ENCODE results near the gene CMTM4. TPM values are rescaled to one million over a fixed set of nuclear protein-coding genes. Genes with fewer than 3 reads are reported as not detected.

CMTM4 gene
- total and polyA plus RNA-seq, 2 of the 8 experiments (the other 6 are each of a cell fraction or from before 2014, with no cell fraction given) = 35.3 to 51.7 TPM

DNA sequence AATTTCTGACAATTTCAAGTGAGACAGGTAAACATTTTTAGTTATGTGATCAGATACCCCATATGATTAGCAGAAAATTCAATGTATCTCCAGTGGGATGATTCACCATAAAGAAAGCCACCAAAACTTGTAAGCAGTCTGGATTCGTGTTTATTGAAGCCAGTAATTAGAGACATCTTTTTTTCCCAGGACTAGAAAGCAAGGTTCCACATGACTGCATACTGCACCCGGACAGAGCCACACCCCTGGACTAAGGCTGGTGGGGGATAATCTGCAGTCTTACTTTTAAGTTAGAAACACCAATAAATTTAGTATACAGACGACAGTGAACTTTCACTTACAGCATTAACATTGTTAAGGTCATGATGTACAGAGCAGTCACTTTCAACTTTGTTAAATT lies 24.2 kb upstream of the CMTM4 start:
- Histone ChIP-seq H3K27me3 (replicated peaks in 1 of 4; ENCODE audit: control insufficient read depth in 3 of 4, extremely low read depth in 1 of 4, insufficient read depth in 3 of 4, low read length in 3 of 4) (no peaks in the 10 kb centered on the region), H2AFZ (ENCODE audit: low read length) (no peak overlapping the region), H2BK20ac (ENCODE audit: low read length) (no peak overlapping the region), H3K18ac (ENCODE audit: extremely low read depth, low read length) (no peak overlapping the region), H3K79me1 (ENCODE audit: low read depth, low read length) (no peaks in the 10 kb centered on the region), H4K5ac (ENCODE audit: insufficient read length, low read depth, low read length) (no peak overlapping the region), H4K20me1 (replicated peaks in 1 of 2; ENCODE audit: control insufficient read depth in 1 of 2, insufficient read depth in 2 of 2, low read length in 2 of 2) (peaks cover 2 to 4% of the 10 kb centered on the region in 2 experiments), H3K23ac (ENCODE audit: insufficient read length) (no peak overlapping the region), H2BK15ac (ENCODE audit: low read length) (no peak overlapping the region), H3K4me2 (ENCODE audit: insufficient read depth in 1 of 2, low read depth in 2 of 2, low read length in 2 of 2) (no peak overlapping the region), H3K23me2 (ENCODE audit: low read depth, low read length) (no peaks in the 10 kb centered on the region), H3K4me1 (replicated peaks in 1 of 4; ENCODE audit: control insufficient read depth in 3 of 4, insufficient read depth in 4 of 4, low read length in 3 of 4) (no peaks in the 10 kb centered on the region), H2BK120ac (replicated peaks; ENCODE audit: low read depth, low read length) (no peak overlapping the region), H3K79me2 (ENCODE audit: control insufficient read depth in 1 of 2, insufficient read depth in 2 of 2, low read length in 2 of 2) (no peaks in the 10 kb centered on the region), H3K4me3 (ENCODE audit: extremely low read depth in 1 of 4, insufficient read depth in 2 of 4, low read depth in 3 of 4, low read length in 4 of 4) (no peak overlapping the region), H4K8ac (ENCODE audit: extremely low read depth, insufficient read depth, low read length) (no peak overlapping the region), H3K9ac (replicated peaks in 1 of 4; ENCODE audit: extremely low read depth in 1 of 4, low read depth in 3 of 4, low read length in 3 of 4) (no peak overlapping the region), H2BK5ac (ENCODE audit: low read depth, low read length) (no peak overlapping the region), H2BK12ac (ENCODE audit: low read depth, low read length) (no peak overlapping the region), H2AK5ac (ENCODE audit: low read depth, low read length) (no peak overlapping the region), H3K56ac (replicated peaks; ENCODE audit: insufficient read length, low read depth, low read length) (no peak overlapping the region), H4K91ac (replicated peaks; ENCODE audit: insufficient read length, low read length) (no peak overlapping the region), H3K36me3 (ENCODE audit: control insufficient read depth in 2 of 4, insufficient read depth in 4 of 4, low read length in 3 of 4) (peaks cover 17 to 49% (median 32%) of the 10 kb centered on the region in 4 experiments; a peak in 7 of 8 replicates), H3K27ac (ENCODE audit: low read depth, low read length) (no peak overlapping the region), H3K14ac (ENCODE audit: insufficient read length) (no peak overlapping the region), H3K4ac (replicated peaks; ENCODE audit: insufficient read length, low read depth, low read length) (no peak overlapping the region), H3K9me3 (ENCODE audit: insufficient read depth in 2 of 2, low read depth in 1 of 2, low read length in 1 of 2) (no peaks in the 10 kb centered on the region)
- FAIRE-seq (no peak), DNase-seq (ENCODE audit: low read depth in 1 of 2, low spot score in 2 of 2) (no peak)
- CTCF ChIA-PET (ENCODE audit: partially characterized antibody) = interaction anchor here (1.0 kb wide), 1 partner anchor 17 kb away, joined by 3 read pairs; no protein-coding TSS in a partner anchor
- 85% methylated on average over 3 of the region's 3 CpGs; no CpG with 5 or more reads in 1 of the 2 experiments for WGBS, 2 experiments (ENCODE audit: extremely low coverage in 1 of 2, insufficient coverage in 1 of 2, insufficient read length in 1 of 2, insufficient replicate concordance in 2 of 2, low coverage in 1 of 2, low lambda C conversion rate in 2 of 2, missing lambda C conversion rate in 1 of 2)
- POLR2A ChIA-PET (ENCODE audit: partially characterized antibody) = interaction anchor here (1.3 kb wide), 1 partner anchor 12 kb away, joined by 3 read pairs; no protein-coding TSS in a partner anchor
- no peak for TF ChIP-seq JUN (IDR thresholded peaks at IDR 0.05; ENCODE audit: low read depth, low read length)
- TF ChIP-seq TBP (IDR thresholded peaks at IDR 0.05; ENCODE audit: low read depth, low read length) = no peak
- TF ChIP-seq TEAD4 (IDR thresholded peaks at IDR 0.05; ENCODE audit: low read depth, low read length) = no peak
- no peak for TF ChIP-seq ASH2L (IDR thresholded peaks at IDR 0.05; ENCODE audit: low read length)
- no peak for TF ChIP-seq BACH1 (IDR thresholded peaks at IDR 0.05; ENCODE audit: low read length)
- no peak for TF ChIP-seq SIN3A (conservative IDR thresholded peaks at IDR 0.05 in 1 of 2, IDR thresholded peaks at IDR 0.05 in 1 of 2; ENCODE audit: low read depth in 1 of 2, low read length in 2 of 2)
- no peak for TF ChIP-seq TAF1 (IDR thresholded peaks at IDR 0.05; ENCODE audit: low read depth, low read length)
- TF ChIP-seq EZH2 (IDR thresholded peaks at IDR 0.05; ENCODE audit: low read depth, low read length, severe bottlenecking) = no peak
- TF ChIP-seq SP2 (IDR thresholded peaks at IDR 0.05; ENCODE audit: low read length) = no peak
- TF ChIP-seq YY1 (IDR thresholded peaks at IDR 0.05; ENCODE audit: low read depth, low read length) = no peak
- TF ChIP-seq SAP30 (IDR thresholded peaks at IDR 0.05; ENCODE audit: insufficient read depth, insufficient replicate concordance, low read length) = no peak

Measured in H1 (cell line).